HG02642 (cell line): ENCODE data around the gene TRABD2B.
"Not testable (repeated sequence)": the region's sequence is repeated elsewhere in the genome, so short reads cannot be mapped to it uniquely, and the experiment has no call there.

Source experiments
- ATAC-seq: cut with Tn5 transposase; IDR thresholded peaks from one replicate; pipeline ENCODE4 v1.9.1; 2021; ENCODE audit warnings: mild to moderate bottlenecking; ENCODE audit not compliant: unreplicated experiment, poor library complexity

The TRABD2B gene

GRCh38 chr1:47970882-47971281, 26.3 kb downstream of the TRABD2B start:
- ATAC-seq = no peak

DNA sequence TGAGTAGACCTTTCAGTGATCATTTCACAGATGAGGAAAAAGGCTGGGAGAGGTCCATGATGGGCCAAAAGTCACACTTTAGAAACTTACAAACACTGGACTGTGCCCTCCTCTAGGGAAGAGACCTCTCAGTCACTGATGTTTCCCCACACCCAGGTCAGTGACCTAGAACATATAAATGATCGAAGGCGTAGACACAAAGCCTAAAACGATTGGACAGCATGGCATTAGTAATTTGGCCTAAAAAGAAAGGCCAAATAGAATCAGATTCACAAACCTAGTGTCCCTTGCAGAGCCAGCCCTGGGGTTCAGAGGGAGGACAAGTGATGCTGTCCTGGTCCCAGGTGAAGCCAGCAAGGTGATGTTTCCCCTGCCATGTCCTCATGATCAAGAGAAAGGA, 27.7 kb downstream of the TRABD2B start:
- ATAC-seq = no peak

GRCh38 chr1:47968556-47968888, 28.7 kb downstream of the TRABD2B start:
- ATAC-seq = no peak

DNA sequence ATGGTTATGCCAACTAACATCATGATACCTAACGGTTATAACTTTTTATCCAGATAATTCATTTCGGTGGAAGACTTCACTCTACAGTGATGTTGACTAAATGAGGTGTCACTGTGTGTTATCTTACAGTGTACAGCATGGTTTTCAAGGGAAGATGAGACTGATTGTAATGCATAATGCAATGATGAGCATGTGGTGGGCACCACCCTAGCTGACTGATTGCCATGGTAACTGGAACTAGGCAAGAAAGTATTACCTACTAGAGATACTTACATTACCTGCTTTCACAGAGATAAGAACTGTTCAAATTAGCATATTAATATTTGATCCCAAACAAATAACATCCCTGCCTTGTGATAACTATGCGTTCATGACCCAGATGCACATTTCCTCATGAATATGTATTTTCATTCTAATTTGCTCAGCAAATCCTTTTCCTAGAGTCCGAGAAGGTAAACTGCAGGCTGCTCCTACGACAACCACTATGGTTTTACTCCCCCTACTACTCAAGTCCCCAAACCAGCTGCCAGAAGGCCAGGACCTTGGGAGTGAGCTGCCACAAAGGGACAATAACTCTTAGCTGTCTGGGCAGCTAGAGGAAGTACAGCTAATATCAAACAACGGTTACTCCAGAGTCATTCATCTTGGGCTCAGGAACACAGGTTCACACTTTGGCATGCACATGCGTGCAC, 29.2 kb downstream of the TRABD2B start:
- ATAC-seq = no peak

DNA sequence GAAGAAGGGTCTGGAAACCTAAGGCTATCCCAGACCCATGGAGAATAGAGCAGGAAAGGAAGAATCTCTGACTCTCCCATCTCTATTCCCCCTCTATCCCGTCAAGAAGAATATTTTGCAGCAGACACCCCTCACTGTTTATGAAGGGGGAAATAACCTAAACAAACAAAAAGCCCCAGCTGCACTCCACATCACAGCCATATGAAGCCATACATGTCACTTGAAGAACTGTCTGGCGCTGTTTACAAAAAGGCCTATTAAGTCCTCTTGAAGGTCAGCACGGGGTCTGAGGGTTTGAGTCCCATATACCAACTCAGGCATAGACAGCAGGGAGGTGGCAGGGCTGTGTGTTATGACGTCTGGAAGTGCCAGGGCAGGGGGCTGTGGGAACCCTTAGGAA, 31.4 kb downstream of the TRABD2B start:
- ATAC-seq = no peak

- ATAC-seq = no peak
These were observed 32.5 kb downstream of the TRABD2B start for GRCh38 chr1:47964636-47965035.

GRCh38 chr1:47963568-47964358, 33.4 kb downstream of the TRABD2B start:
- ATAC-seq = no peak

- ATAC-seq = no peak
These were observed 34.3 kb downstream of the TRABD2B start for GRCh38 chr1:47962750-47963492.

- not testable (repeated sequence) for ATAC-seq
These were observed 35.4 kb downstream of the TRABD2B start for GRCh38 chr1:47961835-47962234.

DNA sequence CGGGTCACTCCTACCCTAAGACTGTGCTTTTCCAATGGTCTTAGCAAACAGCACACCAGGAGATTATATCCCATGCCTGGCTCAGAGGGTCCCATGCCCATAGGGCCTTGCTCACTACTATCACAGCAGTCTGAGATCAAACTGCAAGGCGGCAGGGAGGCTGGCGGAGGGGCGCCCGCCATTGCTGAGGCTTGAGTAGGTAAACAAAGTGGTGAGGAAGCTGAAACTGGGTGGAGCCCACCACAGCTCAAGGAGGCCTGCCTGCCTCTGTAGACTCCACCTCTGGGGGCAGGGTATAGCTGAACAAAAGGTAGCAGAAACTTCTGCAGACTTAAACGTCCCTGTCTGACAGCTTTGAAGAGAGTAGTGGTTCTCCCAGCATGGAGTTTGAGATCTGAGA, 40.7 kb downstream of the TRABD2B start:
- ATAC-seq = not testable (repeated sequence)

DNA sequence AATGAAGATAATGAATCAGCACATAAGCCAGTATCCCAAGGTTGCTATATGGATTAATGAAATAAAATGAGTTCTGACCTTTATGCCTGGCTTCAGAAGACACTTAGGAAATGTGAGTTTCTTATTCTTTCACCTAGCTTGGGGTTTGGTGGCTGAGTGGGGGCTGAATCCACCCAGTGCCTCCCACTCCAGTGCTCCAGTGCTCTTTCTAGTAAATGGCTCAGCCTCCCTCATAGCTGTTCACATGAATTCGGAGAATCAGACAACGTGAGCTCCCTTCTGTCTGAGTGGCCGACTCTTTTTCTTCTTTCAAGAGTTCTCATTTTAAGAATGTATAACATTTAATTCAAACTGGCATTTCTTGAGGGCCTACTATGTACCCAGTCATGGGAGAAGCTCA, 43.5 kb downstream of the TRABD2B start:
- no peak for ATAC-seq

GRCh38 chr1:47951545-47952235, 45.5 kb downstream of the TRABD2B start:
- no peak for ATAC-seq

DNA sequence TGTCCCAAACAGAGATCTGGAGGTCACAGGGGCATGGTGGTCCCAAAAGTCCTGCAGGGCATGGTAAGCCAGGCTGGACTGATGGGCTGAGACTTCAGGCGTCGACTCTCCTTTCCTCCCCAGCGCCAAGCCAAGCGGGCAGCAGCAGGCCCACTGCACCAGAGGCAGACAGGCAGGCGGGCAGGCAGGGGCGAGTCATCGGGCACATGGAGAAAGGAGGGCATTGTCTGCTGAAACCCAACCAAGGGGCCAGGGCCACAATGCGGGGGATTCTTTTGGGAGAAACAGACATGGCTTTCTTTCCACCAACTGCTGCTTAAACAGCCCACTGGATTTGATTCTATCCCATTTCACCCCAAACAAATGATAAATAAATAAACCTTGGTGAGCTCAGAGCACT, 46.2 kb downstream of the TRABD2B start:
- ATAC-seq = no peak

DNA sequence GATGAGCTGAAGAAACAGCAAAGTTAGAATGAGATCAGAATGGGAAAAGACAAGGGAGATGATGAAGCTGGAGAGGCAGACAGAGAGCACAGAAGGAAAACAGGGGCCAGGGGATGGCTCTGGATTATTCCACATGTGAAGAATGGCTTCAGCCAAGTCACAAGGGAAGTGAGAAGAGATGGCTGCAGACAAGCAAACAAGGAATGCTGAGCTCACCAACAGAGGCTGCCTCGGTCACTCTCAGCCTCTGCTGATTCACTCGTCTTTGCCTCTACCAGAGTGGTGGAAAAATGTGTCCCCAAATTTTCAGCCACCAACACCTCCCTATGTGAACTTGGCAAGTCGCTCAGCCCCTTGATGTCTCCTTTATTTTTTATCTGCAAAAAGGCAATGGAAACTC, 46.7 kb downstream of the TRABD2B start:
- no peak for ATAC-seq

DNA sequence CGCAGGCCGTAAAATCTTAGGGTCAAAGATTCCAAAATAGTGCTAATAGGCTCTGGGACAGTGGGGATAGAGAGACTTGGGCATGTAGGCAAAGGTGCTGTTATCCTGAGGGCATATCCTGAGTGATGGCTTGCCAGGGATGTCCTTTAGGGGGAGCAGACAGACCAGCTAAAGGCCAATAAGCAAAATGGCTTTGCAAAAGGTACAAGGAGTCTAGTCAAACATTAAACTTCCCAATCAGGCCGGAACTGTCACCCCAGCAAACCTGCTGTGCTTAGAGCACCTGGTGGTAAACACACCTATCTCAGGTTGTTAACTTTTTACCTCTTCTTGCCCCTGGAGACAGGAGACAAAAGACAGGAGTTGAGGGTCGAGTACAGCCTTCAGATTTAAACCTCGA, 49.1 kb downstream of the TRABD2B start:
- ATAC-seq = no peak

DNA sequence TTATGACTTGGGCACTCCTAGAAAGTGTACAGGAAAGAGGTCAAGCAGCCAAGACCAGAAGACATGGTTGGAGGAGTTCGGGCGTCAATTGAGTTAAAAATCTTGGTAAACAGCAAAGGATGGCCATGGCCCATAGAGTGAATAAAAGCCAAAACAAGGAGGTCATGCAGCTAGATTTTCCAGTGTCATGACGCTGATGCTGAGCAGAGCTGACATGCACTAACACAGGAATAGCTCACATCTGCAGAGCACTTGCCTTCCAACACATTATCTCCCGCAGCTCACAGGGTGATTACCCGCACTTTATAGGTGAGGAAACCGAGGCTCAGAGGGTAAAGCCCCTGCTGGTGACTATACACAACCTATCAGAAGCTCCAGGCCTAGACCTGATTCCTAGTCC, 49.7 kb downstream of the TRABD2B start:
- ATAC-seq = no peak

GRCh38 chr1:47944561-47944960, 52.6 kb downstream of the TRABD2B start:
- ATAC-seq = no peak

DNA sequence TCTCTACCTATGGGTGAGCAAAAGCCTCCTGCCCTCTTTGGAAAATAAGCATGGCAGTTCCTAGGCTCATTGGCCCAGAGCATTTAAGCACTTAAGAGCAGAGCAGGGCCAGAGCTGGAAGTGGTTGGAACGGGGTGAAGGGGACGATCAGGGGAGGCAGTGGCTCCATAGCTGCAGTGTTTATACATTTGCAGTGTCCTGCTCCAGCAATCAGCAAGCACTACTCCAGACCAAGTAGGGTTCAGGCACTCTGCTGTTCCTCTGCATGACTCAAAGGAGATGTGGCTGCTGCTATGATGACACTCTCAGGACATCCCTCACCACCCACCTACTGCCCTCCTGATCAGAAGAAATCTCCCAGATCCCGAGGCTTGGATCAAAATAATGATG, 55.0 kb downstream of the TRABD2B start:
- no peak for ATAC-seq

- no peak for ATAC-seq
These were observed 55.5 kb downstream of the TRABD2B start for GRCh38 chr1:47941609-47942239.

GRCh38 chr1:47940779-47941178, 56.4 kb downstream of the TRABD2B start:
- ATAC-seq = no peak
